ENCODE data around the gene ACVR1.

- no peak for TF ChIP-seq CTCF (IDR thresholded peaks at IDR 0.05; ENCODE audit: low read depth, low read length, poor library complexity, severe bottlenecking)
- no peak for TF ChIP-seq EZH2phosphoT487 (IDR thresholded peaks at IDR 0.05; ENCODE audit: borderline replicate concordance, low read length)
Measured at GRCh38 chr2:157872791-157873190, 3.3 kb downstream of the ACVR1 start.
